ENCODE results near the gene SCG3. TPM values are rescaled to one million over a fixed set of nuclear protein-coding genes. Genes with fewer than 3 reads are reported as not detected.

Gene SCG3
- total RNA-seq, 1 experiment from 2014 or later, result 32.1 TPM

GRCh38 chr15:51751697-51752683 lies 70.7 kb downstream of the SCG3 start (continued):
- TF ChIP-seq, protein P1, sequence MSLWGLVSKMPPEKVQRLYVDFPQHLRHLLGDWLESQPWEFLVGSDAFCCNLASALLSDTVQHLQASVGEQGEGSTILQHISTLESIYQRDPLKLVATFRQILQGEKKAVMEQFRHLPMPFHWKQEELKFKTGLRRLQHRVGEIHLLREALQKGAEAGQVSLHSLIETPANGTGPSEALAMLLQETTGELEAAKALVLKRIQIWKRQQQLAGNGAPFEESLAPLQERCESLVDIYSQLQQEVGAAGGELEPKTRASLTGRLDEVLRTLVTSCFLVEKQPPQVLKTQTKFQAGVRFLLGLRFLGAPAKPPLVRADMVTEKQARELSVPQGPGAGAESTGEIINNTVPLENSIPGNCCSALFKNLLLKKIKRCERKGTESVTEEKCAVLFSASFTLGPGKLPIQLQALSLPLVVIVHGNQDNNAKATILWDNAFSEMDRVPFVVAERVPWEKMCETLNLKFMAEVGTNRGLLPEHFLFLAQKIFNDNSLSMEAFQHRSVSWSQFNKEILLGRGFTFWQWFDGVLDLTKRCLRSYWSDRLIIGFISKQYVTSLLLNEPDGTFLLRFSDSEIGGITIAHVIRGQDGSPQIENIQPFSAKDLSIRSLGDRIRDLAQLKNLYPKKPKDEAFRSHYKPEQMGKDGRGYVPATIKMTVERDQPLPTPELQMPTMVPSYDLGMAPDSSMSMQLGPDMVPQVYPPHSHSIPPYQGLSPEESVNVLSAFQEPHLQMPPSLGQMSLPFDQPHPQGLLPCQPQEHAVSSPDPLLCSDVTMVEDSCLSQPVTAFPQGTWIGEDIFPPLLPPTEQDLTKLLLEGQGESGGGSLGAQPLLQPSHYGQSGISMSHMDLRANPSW (CRISPR knock-in tag; conservative IDR thresholded peaks at IDR 0.05; ENCODE audit: low read depth), result no peak
- no peak for TF ChIP-seq ZNF416 (CRISPR knock-in tag; IDR thresholded peaks at IDR 0.05)
- no peak for TF ChIP-seq FOXK1 (CRISPR knock-in tag; IDR thresholded peaks at IDR 0.05)
- TF ChIP-seq SP1 (CRISPR knock-in tag; conservative IDR thresholded peaks at IDR 0.05), result no peak
- TF ChIP-seq TP53 (CRISPR knock-in tag; IDR thresholded peaks at IDR 0.05), result 0 out of 2 replicates have a peak, but pooled peaks have one; percentile 11
- no peak for TF ChIP-seq CDX4 (CRISPR knock-in tag; IDR thresholded peaks at IDR 0.05; ENCODE audit: borderline replicate concordance)
- TF ChIP-seq NFYB (CRISPR knock-in tag; conservative IDR thresholded peaks at IDR 0.05; ENCODE audit: low read depth), result no peak
- TF ChIP-seq NR1H2 (CRISPR knock-in tag; IDR thresholded peaks at IDR 0.05), result no peak
- TF ChIP-seq RORB (CRISPR knock-in tag; IDR thresholded peaks at IDR 0.05), result no peak
- TF ChIP-seq, protein P2, sequence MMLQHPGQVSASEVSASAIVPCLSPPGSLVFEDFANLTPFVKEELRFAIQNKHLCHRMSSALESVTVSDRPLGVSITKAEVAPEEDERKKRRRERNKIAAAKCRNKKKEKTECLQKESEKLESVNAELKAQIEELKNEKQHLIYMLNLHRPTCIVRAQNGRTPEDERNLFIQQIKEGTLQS (CRISPR knock-in tag; conservative IDR thresholded peaks at IDR 0.05), result no peak
- TF ChIP-seq IRF2 (CRISPR knock-in tag; IDR thresholded peaks at IDR 0.05; ENCODE audit: borderline replicate concordance, low read depth), result no peak
- TF ChIP-seq, protein P3, sequence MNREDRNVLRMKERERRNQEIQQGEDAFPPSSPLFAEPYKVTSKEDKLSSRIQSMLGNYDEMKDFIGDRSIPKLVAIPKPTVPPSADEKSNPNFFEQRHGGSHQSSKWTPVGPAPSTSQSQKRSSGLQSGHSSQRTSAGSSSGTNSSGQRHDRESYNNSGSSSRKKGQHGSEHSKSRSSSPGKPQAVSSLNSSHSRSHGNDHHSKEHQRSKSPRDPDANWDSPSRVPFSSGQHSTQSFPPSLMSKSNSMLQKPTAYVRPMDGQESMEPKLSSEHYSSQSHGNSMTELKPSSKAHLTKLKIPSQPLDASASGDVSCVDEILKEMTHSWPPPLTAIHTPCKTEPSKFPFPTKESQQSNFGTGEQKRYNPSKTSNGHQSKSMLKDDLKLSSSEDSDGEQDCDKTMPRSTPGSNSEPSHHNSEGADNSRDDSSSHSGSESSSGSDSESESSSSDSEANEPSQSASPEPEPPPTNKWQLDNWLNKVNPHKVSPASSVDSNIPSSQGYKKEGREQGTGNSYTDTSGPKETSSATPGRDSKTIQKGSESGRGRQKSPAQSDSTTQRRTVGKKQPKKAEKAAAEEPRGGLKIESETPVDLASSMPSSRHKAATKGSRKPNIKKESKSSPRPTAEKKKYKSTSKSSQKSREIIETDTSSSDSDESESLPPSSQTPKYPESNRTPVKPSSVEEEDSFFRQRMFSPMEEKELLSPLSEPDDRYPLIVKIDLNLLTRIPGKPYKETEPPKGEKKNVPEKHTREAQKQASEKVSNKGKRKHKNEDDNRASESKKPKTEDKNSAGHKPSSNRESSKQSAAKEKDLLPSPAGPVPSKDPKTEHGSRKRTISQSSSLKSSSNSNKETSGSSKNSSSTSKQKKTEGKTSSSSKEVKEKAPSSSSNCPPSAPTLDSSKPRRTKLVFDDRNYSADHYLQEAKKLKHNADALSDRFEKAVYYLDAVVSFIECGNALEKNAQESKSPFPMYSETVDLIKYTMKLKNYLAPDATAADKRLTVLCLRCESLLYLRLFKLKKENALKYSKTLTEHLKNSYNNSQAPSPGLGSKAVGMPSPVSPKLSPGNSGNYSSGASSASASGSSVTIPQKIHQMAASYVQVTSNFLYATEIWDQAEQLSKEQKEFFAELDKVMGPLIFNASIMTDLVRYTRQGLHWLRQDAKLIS (CRISPR knock-in tag; IDR thresholded peaks at IDR 0.05; ENCODE audit: borderline replicate concordance), result no peak
- no peak for TF ChIP-seq ZNF138 (CRISPR knock-in tag; conservative IDR thresholded peaks at IDR 0.05)

GRCh38 chr15:51752888-51753287 lies 71.6 kb downstream of the SCG3 start:
- Mint-ChIP-seq H3K4me3 (peak overlapping the region; percentile 79), H3K27ac (no peak overlapping the region), H3K27me3 (ENCODE audit: low read depth) (peaks cover 72% of the 10 kb centered on the region), H3K36me3 (no peaks in the 10 kb centered on the region), H3K9me3 (no peaks in the 10 kb centered on the region), H3K4me1 (peaks cover 5% of the 10 kb centered on the region)
- DNase-seq (ENCODE audit: low spot score) (no peak), ATAC-seq (no peak)
- ChIA-PET POLR2A (no interaction called here), CTCF (interaction anchor here (1.0 to 1.2 kb wide), 2 partner anchors 15 to 23 kb away, joined by 3 to 6 read pairs; partner anchors contain the start of gene LYSMD2)
- TF ChIP-seq, protein P3 (CRISPR knock-in tag; IDR thresholded peaks at IDR 0.05; ENCODE audit: borderline replicate concordance), result no peak
- TF ChIP-seq SMAD4 (CRISPR knock-in tag; IDR thresholded peaks at IDR 0.05), result no peak
- TF ChIP-seq, protein P4, sequence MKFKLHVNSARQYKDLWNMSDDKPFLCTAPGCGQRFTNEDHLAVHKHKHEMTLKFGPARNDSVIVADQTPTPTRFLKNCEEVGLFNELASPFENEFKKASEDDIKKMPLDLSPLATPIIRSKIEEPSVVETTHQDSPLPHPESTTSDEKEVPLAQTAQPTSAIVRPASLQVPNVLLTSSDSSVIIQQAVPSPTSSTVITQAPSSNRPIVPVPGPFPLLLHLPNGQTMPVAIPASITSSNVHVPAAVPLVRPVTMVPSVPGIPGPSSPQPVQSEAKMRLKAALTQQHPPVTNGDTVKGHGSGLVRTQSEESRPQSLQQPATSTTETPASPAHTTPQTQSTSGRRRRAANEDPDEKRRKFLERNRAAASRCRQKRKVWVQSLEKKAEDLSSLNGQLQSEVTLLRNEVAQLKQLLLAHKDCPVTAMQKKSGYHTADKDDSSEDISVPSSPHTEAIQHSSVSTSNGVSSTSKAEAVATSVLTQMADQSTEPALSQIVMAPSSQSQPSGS (CRISPR knock-in tag; IDR thresholded peaks at IDR 0.05; ENCODE audit: borderline replicate concordance, low read depth), result no peak
- TF ChIP-seq, protein P5, sequence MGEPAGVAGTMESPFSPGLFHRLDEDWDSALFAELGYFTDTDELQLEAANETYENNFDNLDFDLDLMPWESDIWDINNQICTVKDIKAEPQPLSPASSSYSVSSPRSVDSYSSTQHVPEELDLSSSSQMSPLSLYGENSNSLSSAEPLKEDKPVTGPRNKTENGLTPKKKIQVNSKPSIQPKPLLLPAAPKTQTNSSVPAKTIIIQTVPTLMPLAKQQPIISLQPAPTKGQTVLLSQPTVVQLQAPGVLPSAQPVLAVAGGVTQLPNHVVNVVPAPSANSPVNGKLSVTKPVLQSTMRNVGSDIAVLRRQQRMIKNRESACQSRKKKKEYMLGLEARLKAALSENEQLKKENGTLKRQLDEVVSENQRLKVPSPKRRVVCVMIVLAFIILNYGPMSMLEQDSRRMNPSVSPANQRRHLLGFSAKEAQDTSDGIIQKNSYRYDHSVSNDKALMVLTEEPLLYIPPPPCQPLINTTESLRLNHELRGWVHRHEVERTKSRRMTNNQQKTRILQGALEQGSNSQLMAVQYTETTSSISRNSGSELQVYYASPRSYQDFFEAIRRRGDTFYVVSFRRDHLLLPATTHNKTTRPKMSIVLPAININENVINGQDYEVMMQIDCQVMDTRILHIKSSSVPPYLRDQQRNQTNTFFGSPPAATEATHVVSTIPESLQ (CRISPR knock-in tag; IDR thresholded peaks at IDR 0.05), result no peak
- no peak for TF ChIP-seq NFYB (CRISPR knock-in tag; conservative IDR thresholded peaks at IDR 0.05; ENCODE audit: low read depth)
- TF ChIP-seq ZBTB43 (CRISPR knock-in tag; IDR thresholded peaks at IDR 0.05), result no peak
- no peak for TF ChIP-seq ZNF138 (CRISPR knock-in tag; conservative IDR thresholded peaks at IDR 0.05)

All from WTC11 (cell line).